HepG2 (cell line): ENCODE data around the gene LYPLA2. TPM values are rescaled to one million over a fixed set of nuclear protein-coding genes. Genes with fewer than 3 reads are reported as not detected.

Experiments
- DNMT1 ChIP-seq: sonication (generic); formaldehyde crosslinking; IDR thresholded peaks from 2 replicates; pipeline ENCODE4 v1.5.1; 2020; ENCODE audit warnings: mild to moderate bottlenecking, missing genetic modification reagents
- EP300 ChIP-seq, 3 experiments: sonication (generic) in 1 of 3; formaldehyde crosslinking in 1 of 3; IDR thresholded peaks; 2 replicates each; pipeline versions ENCODE4 v1.5.1 to v1.6.1; 2011 to 2020; ENCODE audit warnings: low read depth in 2 of 3, low read length in 2 of 3, borderline replicate concordance in 1 of 3, improper control_type of control experiment in 1 of 3, mild to moderate bottlenecking in 1 of 3, missing genetic modification reagents in 1 of 3, moderate library complexity in 1 of 3
- ERF ChIP-seq: IDR thresholded peaks from 2 replicates; pipeline ENCODE4 v1.6.1; 2018; ENCODE audit warnings: missing biosample characterization, missing genetic modification reagents
- MNT ChIP-seq: fragments of 450-650 bp; IDR thresholded peaks from 2 replicates; pipeline ENCODE4 v1.6.1; 2016
- SOX5 ChIP-seq: IDR thresholded peaks from 2 replicates; pipeline ENCODE4 v1.6.1; 2016; ENCODE audit warnings: borderline replicate concordance
- ZFY ChIP-seq: sonication (generic); formaldehyde crosslinking; IDR thresholded peaks from 2 replicates; pipeline ENCODE4 v1.4.0; 2020; ENCODE audit warnings: missing genetic modification reagents
- ZNF24 ChIP-seq: fragments of 450-650 bp; IDR thresholded peaks from 2 replicates; pipeline ENCODE4 v1.6.1; 2017; ENCODE audit warnings: antibody characterized with exemption, mild to moderate bottlenecking
- ZNF737 ChIP-seq: sonication (generic); formaldehyde crosslinking; IDR thresholded peaks from 2 replicates; pipeline ENCODE4 v1.5.0; 2020; ENCODE audit warnings: missing genetic modification reagents, mild to moderate bottlenecking, borderline replicate concordance
- ZNF878 ChIP-seq: sonication (generic); formaldehyde crosslinking; IDR thresholded peaks from 2 replicates; pipeline ENCODE4 v1.8.1; 2023; ENCODE audit warnings: mild to moderate bottlenecking, missing genetic modification reagents, moderate library complexity
- polyA plus RNA-seq, 8 experiments: library from polyadenylated mRNA; depleted of rRNA in 3 of 8; stranded (reverse) in 7 of 8; unstranded in 1 of 8; fragments of >200 nt; fragmentation: Illumina TruSeq in 4 of 8; extraction: Trizol in 4 of 8; gene quantifications; 2 replicates each; pipeline versions ENCODE4 v1.2.1 to v1.2.3, GENCODE V29; 2011 to 2016; ENCODE audit warnings: low read depth in 4 of 8, missing spikeins in 1 of 8, mixed read lengths in 1 of 8; ENCODE audit not compliant: insufficient read depth in 1 of 8
- total RNA-seq, 5 experiments: library from RNA; depleted of rRNA; stranded (reverse); fragments of >200 nt; fragmentation: Illumina TruSeq; extraction: Trizol; gene quantifications; 2 replicates each; pipeline ENCODE4 v1.2.3, GENCODE V29; 2016; ENCODE audit warnings: low read depth in 1 of 5
- TF ChIP-seq, protein P1 (sequence below): IDR thresholded peaks from 2 replicates; pipeline ENCODE4 v1.6.1; 2018; ENCODE audit warnings: missing genetic modification reagents
- TF ChIP-seq, protein P2 (sequence below): sonication (generic); formaldehyde crosslinking; IDR thresholded peaks from 2 replicates; pipeline ENCODE4 v1.8.0; 2022; ENCODE audit warnings: mild to moderate bottlenecking, missing genetic modification reagents; ENCODE audit not compliant: insufficient replicate concordance
- TF ChIP-seq, protein P3 (sequence below): sonication (generic); formaldehyde crosslinking; IDR thresholded peaks from 2 replicates; pipeline ENCODE4 v1.8.1; 2023; ENCODE audit warnings: missing genetic modification reagents, inconsistent platforms, borderline replicate concordance
- TF ChIP-seq, protein P4 (sequence below): IDR thresholded peaks from 2 replicates; pipeline ENCODE4 v1.4.0; 2020; ENCODE audit warnings: mild to moderate bottlenecking, missing genetic modification reagents
- TF ChIP-seq, protein P5 (sequence below): sonication (generic); formaldehyde crosslinking; IDR thresholded peaks from 2 replicates; pipeline ENCODE4 v1.4.0; 2020; ENCODE audit warnings: missing genetic modification reagents, mild to moderate bottlenecking, borderline replicate concordance

LYPLA2 gene
- total and polyA plus RNA-seq, 2 of the 13 experiments (the other 11 are each of a cell fraction or from before 2014, with no cell fraction given): 72.1 to 73.2 TPM

- TF ChIP-seq, protein P1, sequence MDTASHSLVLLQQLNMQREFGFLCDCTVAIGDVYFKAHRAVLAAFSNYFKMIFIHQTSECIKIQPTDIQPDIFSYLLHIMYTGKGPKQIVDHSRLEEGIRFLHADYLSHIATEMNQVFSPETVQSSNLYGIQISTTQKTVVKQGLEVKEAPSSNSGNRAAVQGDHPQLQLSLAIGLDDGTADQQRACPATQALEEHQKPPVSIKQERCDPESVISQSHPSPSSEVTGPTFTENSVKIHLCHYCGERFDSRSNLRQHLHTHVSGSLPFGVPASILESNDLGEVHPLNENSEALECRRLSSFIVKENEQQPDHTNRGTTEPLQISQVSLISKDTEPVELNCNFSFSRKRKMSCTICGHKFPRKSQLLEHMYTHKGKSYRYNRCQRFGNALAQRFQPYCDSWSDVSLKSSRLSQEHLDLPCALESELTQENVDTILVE (CRISPR knock-in tag): no peak
- TF ChIP-seq MNT (no peak), ZNF24 (no peak), ZNF737 (CRISPR knock-in tag) (no peak), SOX5 (0 out of 2 replicates have a peak, but pooled peaks have one; percentile 31), ZFY (CRISPR knock-in tag) (no peak), DNMT1 (CRISPR knock-in tag) (no peak), ERF (CRISPR knock-in tag) (0 out of 2 replicates have a peak, but pooled peaks have one; percentile 6), EP300 (IDR thresholded peaks at IDR 0.05; ENCODE audit: low read depth in 2 of 2, low read length in 2 of 2) (peak in 1 of 2 experiments; percentile 63; a peak in 1 of 4 replicates), EP300 (CRISPR knock-in tag; IDR thresholded peaks at IDR 0.05; ENCODE audit: borderline replicate concordance) (no peak), ZNF878 (CRISPR knock-in tag) (no peak)
- TF ChIP-seq, protein P2, sequence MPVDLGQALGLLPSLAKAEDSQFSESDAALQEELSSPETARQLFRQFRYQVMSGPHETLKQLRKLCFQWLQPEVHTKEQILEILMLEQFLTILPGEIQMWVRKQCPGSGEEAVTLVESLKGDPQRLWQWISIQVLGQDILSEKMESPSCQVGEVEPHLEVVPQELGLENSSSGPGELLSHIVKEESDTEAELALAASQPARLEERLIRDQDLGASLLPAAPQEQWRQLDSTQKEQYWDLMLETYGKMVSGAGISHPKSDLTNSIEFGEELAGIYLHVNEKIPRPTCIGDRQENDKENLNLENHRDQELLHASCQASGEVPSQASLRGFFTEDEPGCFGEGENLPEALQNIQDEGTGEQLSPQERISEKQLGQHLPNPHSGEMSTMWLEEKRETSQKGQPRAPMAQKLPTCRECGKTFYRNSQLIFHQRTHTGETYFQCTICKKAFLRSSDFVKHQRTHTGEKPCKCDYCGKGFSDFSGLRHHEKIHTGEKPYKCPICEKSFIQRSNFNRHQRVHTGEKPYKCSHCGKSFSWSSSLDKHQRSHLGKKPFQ: no peak
- TF ChIP-seq, protein P3, sequence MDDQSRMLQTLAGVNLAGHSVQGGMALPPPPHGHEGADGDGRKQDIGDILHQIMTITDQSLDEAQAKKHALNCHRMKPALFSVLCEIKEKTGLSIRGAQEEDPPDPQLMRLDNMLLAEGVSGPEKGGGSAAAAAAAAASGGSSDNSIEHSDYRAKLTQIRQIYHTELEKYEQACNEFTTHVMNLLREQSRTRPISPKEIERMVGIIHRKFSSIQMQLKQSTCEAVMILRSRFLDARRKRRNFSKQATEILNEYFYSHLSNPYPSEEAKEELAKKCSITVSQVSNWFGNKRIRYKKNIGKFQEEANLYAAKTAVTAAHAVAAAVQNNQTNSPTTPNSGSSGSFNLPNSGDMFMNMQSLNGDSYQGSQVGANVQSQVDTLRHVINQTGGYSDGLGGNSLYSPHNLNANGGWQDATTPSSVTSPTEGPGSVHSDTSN (CRISPR knock-in tag): no peak
- TF ChIP-seq, protein P4, sequence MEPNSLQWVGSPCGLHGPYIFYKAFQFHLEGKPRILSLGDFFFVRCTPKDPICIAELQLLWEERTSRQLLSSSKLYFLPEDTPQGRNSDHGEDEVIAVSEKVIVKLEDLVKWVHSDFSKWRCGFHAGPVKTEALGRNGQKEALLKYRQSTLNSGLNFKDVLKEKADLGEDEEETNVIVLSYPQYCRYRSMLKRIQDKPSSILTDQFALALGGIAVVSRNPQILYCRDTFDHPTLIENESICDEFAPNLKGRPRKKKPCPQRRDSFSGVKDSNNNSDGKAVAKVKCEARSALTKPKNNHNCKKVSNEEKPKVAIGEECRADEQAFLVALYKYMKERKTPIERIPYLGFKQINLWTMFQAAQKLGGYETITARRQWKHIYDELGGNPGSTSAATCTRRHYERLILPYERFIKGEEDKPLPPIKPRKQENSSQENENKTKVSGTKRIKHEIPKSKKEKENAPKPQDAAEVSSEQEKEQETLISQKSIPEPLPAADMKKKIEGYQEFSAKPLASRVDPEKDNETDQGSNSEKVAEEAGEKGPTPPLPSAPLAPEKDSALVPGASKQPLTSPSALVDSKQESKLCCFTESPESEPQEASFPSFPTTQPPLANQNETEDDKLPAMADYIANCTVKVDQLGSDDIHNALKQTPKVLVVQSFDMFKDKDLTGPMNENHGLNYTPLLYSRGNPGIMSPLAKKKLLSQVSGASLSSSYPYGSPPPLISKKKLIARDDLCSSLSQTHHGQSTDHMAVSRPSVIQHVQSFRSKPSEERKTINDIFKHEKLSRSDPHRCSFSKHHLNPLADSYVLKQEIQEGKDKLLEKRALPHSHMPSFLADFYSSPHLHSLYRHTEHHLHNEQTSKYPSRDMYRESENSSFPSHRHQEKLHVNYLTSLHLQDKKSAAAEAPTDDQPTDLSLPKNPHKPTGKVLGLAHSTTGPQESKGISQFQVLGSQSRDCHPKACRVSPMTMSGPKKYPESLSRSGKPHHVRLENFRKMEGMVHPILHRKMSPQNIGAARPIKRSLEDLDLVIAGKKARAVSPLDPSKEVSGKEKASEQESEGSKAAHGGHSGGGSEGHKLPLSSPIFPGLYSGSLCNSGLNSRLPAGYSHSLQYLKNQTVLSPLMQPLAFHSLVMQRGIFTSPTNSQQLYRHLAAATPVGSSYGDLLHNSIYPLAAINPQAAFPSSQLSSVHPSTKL (CRISPR knock-in tag): peak; percentile 47; the same call in 1 of the 2 replicates
- TF ChIP-seq, protein P5, sequence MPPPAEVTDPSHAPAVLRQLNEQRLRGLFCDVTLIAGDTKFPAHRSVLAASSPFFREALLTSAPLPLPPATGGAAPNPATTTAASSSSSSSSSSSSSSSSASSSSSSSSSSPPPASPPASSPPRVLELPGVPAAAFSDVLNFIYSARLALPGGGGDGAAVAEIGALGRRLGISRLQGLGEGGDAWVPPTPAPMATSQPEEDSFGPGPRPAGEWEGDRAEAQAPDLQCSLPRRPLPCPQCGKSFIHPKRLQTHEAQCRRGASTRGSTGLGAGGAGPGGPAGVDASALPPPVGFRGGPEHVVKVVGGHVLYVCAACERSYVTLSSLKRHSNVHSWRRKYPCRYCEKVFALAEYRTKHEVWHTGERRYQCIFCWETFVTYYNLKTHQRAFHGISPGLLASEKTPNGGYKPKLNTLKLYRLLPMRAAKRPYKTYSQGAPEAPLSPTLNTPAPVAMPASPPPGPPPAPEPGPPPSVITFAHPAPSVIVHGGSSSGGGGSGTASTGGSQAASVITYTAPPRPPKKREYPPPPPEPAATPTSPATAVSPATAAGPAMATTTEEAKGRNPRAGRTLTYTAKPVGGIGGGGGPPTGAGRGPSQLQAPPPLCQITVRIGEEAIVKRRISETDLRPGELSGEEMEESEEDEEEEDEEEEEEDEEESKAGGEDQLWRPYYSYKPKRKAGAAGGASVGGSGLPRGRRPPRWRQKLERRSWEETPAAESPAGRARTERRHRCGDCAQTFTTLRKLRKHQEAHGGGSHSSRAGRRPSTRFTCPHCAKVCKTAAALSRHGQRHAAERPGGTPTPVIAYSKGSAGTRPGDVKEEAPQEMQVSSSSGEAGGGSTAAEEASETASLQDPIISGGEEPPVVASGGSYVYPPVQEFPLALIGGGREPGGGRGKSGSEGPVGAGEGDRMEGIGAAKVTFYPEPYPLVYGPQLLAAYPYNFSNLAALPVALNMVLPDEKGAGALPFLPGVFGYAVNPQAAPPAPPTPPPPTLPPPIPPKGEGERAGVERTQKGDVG (CRISPR knock-in tag): no peak
These were observed 16.6 kb upstream of the LYPLA2 start (continued) for GRCh38 chr1:23774174-23774880.
